PC-3 (cell line): Measurements from ENCODE around the gene SNAPC2.

Experiments used
- CTCF ChIP-seq: fragments of 300-600 bp; sonication (generic); conservative IDR thresholded peaks from 2 replicates; pipeline ENCODE4 v1.5.1; 2017; ENCODE audit warnings: antibody characterized with exemption, low read depth, mild to moderate bottlenecking, low read length
- EZH2 ChIP-seq: fragments of 300-600 bp; sonication (generic); IDR thresholded peaks from one replicate; pipeline ENCODE4 v1.6.1; 2017; ENCODE audit warnings: antibody characterized with exemption, mild to moderate bottlenecking, low read length; ENCODE audit not compliant: unreplicated experiment

GRCh38 chr19:7914099-7914498 is 6.0 kb upstream of the SNAPC2 start:
- TF ChIP-seq CTCF (no peak), EZH2 (no peak)
